ENCODE results near the gene SCAMP5.

Gene SCAMP5

DNA sequence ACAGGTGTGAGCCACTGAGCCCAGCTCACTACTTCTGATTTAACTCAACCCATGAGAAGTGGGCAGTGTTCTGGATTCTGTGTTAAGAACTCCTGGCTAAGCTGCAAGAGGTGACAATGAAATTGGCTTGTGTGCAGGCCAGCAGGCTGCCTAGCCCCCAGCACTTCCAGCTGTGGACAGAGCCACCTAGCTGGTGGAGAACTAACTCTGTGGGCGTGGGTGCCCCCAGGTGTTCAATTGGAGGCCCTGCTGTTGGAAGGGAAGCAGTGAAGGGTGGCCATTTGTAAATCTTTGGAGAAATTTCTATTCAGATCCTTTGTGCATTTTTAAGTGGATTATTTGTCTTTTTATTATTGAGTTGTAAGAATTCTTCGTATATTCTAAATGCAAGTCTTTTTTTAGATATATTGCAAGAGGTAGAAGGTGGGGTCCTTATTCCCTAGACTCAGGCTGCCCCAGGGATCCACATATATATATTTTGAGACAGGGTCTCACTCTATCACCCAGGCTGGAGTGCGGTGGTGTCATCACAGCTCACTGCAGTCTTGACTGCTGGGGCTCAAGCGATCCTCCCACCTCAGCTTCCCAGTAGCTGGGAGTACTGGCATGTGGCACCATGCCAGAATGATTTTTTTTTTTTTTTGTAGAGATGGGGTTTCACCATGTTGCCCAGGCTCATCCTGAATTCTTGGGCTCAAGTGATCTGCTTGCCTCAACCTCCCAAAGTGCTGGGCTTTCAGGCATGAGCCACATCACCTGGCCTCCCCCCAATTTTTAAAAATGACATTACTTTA, 7.2 kb upstream of the SCAMP5 start:
- no peak overlapping the region for H3K4me3 ChIP-seq (ENCODE audit: low read length)
- DNase-seq (ENCODE audit: low read depth) = peak; percentile 71
- TF ChIP-seq, protein P1, sequence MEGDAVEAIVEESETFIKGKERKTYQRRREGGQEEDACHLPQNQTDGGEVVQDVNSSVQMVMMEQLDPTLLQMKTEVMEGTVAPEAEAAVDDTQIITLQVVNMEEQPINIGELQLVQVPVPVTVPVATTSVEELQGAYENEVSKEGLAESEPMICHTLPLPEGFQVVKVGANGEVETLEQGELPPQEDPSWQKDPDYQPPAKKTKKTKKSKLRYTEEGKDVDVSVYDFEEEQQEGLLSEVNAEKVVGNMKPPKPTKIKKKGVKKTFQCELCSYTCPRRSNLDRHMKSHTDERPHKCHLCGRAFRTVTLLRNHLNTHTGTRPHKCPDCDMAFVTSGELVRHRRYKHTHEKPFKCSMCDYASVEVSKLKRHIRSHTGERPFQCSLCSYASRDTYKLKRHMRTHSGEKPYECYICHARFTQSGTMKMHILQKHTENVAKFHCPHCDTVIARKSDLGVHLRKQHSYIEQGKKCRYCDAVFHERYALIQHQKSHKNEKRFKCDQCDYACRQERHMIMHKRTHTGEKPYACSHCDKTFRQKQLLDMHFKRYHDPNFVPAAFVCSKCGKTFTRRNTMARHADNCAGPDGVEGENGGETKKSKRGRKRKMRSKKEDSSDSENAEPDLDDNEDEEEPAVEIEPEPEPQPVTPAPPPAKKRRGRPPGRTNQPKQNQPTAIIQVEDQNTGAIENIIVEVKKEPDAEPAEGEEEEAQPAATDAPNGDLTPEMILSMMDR (IDR thresholded peaks at IDR 0.05; ENCODE audit: insufficient read depth, low read depth, low read length, missing control alignments) = peak; percentile 67

- no peak for DNase-seq (ENCODE audit: low read depth)
- TF ChIP-seq, protein P1 (IDR thresholded peaks at IDR 0.05; ENCODE audit: insufficient read depth, low read depth, low read length, missing control alignments) = no peak
- H3K4me3 ChIP-seq (ENCODE audit: low read length) = no peak overlapping the region
Observed at GRCh38 chr15:74989527-74989926, 5.8 kb upstream of the SCAMP5 start.

GRCh38 chr15:74992619-74993018, 2.7 kb upstream of the SCAMP5 start:
- H3K4me3 ChIP-seq (ENCODE audit: low read length) = no peak overlapping the region
- DNase-seq (ENCODE audit: low read depth) = no peak

DNA sequence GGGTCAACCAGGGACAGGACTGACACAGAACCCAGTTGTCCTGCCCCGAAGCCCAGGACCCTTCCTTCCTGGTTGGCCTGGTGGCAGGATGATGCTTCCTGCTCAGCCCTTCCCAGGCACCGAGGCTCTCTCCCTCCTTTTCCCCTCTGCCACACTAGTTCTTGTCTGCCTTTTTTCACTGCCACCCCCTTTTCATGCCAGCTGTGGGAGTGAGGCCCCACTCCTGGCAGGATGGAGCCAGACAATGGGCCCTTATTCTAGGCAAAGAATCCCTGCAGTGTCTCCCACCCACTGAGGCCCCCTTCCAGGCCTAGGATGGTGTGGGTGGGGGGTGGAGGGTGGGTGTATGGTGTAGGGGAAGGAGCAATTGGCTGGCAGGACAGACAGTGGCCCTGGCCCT, 1.1 kb upstream of the SCAMP5 start:
- DNase-seq (ENCODE audit: low read depth) = no peak
- H3K4me3 ChIP-seq (ENCODE audit: low read length) = no peak overlapping the region
- TF ChIP-seq, protein P1 (IDR thresholded peaks at IDR 0.05; ENCODE audit: insufficient read depth, low read depth, low read length, missing control alignments) = no peak

More at GRCh38 chr15:74992619-74993018, 2.7 kb upstream of the SCAMP5 start:
- TF ChIP-seq, protein P1 (IDR thresholded peaks at IDR 0.05; ENCODE audit: insufficient read depth, low read depth, low read length, missing control alignments) = no peak

GRCh38 chr15:74994685-74995084, 678 bp upstream of the SCAMP5 start:
- DNase-seq (ENCODE audit: low read depth) = no peak
- TF ChIP-seq, protein P1 (IDR thresholded peaks at IDR 0.05; ENCODE audit: insufficient read depth, low read depth, low read length, missing control alignments) = no peak
- H3K4me3 ChIP-seq (ENCODE audit: low read length) = no peak overlapping the region

GRCh38 chr15:74995779-74996765, 709 bp downstream of the SCAMP5 start:
- TF ChIP-seq, protein P1 (IDR thresholded peaks at IDR 0.05; ENCODE audit: insufficient read depth, low read depth, low read length, missing control alignments) = no peak
- no peak for DNase-seq (ENCODE audit: low read depth)
- peak overlapping the region; percentile 60 for H3K4me3 ChIP-seq (ENCODE audit: low read length)

Measured in epithelial cell of esophagus (primary cell).